ENCODE measurements around the gene CRYBG2. TPM values are rescaled to one million over a fixed set of nuclear protein-coding genes. Genes with fewer than 3 reads are reported as not detected.
A peak's percentile ranks its signal among the peaks of the same experiment; 100 is the strongest.
"Not testable (repeated sequence)": the region's sequence is repeated elsewhere in the genome, so short reads cannot be mapped to it uniquely, and the experiment has no call there.

The CRYBG2 gene
- total RNA-seq, 1 donor from 2014 or later, result not detected

- no peak for DNase-seq (ENCODE audit: low spot score)
- intact Hi-C loops (cut with DNase I), result no loop called here
These were observed 2.2 kb downstream of the CRYBG2 start for GRCh38 chr1:26351590-26352337.

- intact Hi-C loops (cut with DNase I), result no loop called here
- DNase-seq (ENCODE audit: low spot score), result no peak
These were observed 3.0 kb downstream of the CRYBG2 start for GRCh38 chr1:26350701-26351589.

GRCh38 chr1:26350343-26350700, 3.6 kb downstream of the CRYBG2 start:
- no peak for DNase-seq (ENCODE audit: low spot score)
- intact Hi-C loops (cut with DNase I), result no loop called here

- DNase-seq (ENCODE audit: low spot score), result no peak
- intact Hi-C loops (cut with DNase I), result no loop called here
These were observed 4.1 kb downstream of the CRYBG2 start for GRCh38 chr1:26349877-26350244.

GRCh38 chr1:26349188-26349876, 4.6 kb downstream of the CRYBG2 start:
- DNase-seq (ENCODE audit: low spot score), result no peak
- intact Hi-C loops (cut with DNase I), result no loop called here

- DNase-seq (ENCODE audit: low spot score), result no peak
- intact Hi-C loops (cut with DNase I), result no loop called here
These were observed 7.5 kb downstream of the CRYBG2 start for GRCh38 chr1:26346274-26347033.

GRCh38 chr1:26345718-26346117, 8.2 kb downstream of the CRYBG2 start:
- intact Hi-C loops (cut with DNase I), result no loop called here
- DNase-seq (ENCODE audit: low spot score), result no peak

- DNase-seq (ENCODE audit: low spot score), result no peak
These were observed 9.6 kb downstream of the CRYBG2 start for GRCh38 chr1:26344147-26344920.

GRCh38 chr1:26340047-26340481, 13.9 kb downstream of the CRYBG2 start:
- intact Hi-C loops (cut with DNase I), result no loop called here
- no peak for DNase-seq (ENCODE audit: low spot score)

More at GRCh38 chr1:26344147-26344920, 9.6 kb downstream of the CRYBG2 start:
- intact Hi-C loops (cut with DNase I), result no loop called here

GRCh38 chr1:26338670-26339069, 15.3 kb downstream of the CRYBG2 start:
- no peak for DNase-seq (ENCODE audit: low spot score)
- intact Hi-C loops (cut with DNase I), result no loop called here

GRCh38 chr1:26337625-26338024, 16.3 kb downstream of the CRYBG2 start:
- intact Hi-C loops (cut with DNase I), result no loop called here
- no peak for DNase-seq (ENCODE audit: low spot score)

GRCh38 chr1:26337206-26337535, 16.8 kb downstream of the CRYBG2 start:
- intact Hi-C loops (cut with DNase I), result no loop called here
- no peak for DNase-seq (ENCODE audit: low spot score)

GRCh38 chr1:26336477-26337205, 17.3 kb downstream of the CRYBG2 start:
- intact Hi-C loops (cut with DNase I), result no loop called here
- peak; percentile 92 for DNase-seq (ENCODE audit: low spot score)

GRCh38 chr1:26335774-26336476, 18.0 kb downstream of the CRYBG2 start:
- no peak for DNase-seq (ENCODE audit: low spot score)
- intact Hi-C loops (cut with DNase I), result no loop called here

GRCh38 chr1:26333312-26333711, 20.6 kb downstream of the CRYBG2 start:
- intact Hi-C loops (cut with DNase I); DNase-seq (ENCODE audit: low spot score): not testable (repeated sequence)

GRCh38 chr1:26330276-26330675, 23.7 kb downstream of the CRYBG2 start:
- intact Hi-C loops (cut with DNase I), result no loop called here

GRCh38 chr1:26329380-26329779, 24.6 kb downstream of the CRYBG2 start:
- intact Hi-C loops (cut with DNase I), result loop anchor here (10.0 kb wide), 1 partner anchor 295 kb away; no protein-coding TSS in a partner anchor

More at GRCh38 chr1:26330276-26330675, 23.7 kb downstream of the CRYBG2 start:
- no peak for DNase-seq (ENCODE audit: low spot score)

More at GRCh38 chr1:26329380-26329779, 24.6 kb downstream of the CRYBG2 start:
- not testable (repeated sequence) for DNase-seq (ENCODE audit: low spot score)
